ENCODE data around the gene POFUT2.

POFUT2 gene

GRCh38 chr21:45219517-45219916 lies 68.2 kb downstream of the POFUT2 start:
- TF ChIP-seq, protein P1, sequence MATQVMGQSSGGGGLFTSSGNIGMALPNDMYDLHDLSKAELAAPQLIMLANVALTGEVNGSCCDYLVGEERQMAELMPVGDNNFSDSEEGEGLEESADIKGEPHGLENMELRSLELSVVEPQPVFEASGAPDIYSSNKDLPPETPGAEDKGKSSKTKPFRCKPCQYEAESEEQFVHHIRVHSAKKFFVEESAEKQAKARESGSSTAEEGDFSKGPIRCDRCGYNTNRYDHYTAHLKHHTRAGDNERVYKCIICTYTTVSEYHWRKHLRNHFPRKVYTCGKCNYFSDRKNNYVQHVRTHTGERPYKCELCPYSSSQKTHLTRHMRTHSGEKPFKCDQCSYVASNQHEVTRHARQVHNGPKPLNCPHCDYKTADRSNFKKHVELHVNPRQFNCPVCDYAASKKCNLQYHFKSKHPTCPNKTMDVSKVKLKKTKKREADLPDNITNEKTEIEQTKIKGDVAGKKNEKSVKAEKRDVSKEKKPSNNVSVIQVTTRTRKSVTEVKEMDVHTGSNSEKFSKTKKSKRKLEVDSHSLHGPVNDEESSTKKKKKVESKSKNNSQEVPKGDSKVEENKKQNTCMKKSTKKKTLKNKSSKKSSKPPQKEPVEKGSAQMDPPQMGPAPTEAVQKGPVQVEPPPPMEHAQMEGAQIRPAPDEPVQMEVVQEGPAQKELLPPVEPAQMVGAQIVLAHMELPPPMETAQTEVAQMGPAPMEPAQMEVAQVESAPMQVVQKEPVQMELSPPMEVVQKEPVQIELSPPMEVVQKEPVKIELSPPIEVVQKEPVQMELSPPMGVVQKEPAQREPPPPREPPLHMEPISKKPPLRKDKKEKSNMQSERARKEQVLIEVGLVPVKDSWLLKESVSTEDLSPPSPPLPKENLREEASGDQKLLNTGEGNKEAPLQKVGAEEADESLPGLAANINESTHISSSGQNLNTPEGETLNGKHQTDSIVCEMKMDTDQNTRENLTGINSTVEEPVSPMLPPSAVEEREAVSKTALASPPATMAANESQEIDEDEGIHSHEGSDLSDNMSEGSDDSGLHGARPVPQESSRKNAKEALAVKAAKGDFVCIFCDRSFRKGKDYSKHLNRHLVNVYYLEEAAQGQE (IDR thresholded peaks at IDR 0.05; ENCODE audit: insufficient read depth in 1 of 2, low read depth in 2 of 2, low read length in 2 of 2): no peak
- no peak for TF ChIP-seq TAF1 (IDR thresholded peaks at IDR 0.05; ENCODE audit: borderline replicate concordance, insufficient read depth, low read length)
- no peak for TF ChIP-seq FOXP2 (optimal IDR thresholded peaks at IDR 0.05; ENCODE audit: borderline replicate concordance, extremely low read depth, extremely low read length, insufficient read depth)
- no peak for TF ChIP-seq POLR2AphosphoS5 (IDR thresholded peaks at IDR 0.05; ENCODE audit: low read depth, low read length)
- TF ChIP-seq SIN3A (IDR thresholded peaks at IDR 0.05; ENCODE audit: borderline replicate concordance, insufficient read depth, low read length): no peak

GRCh38 chr21:45217010-45217409 lies 70.7 kb downstream of the POFUT2 start:
- no peak for TF ChIP-seq TAF1 (IDR thresholded peaks at IDR 0.05; ENCODE audit: borderline replicate concordance, insufficient read depth, low read length)
- no peak for TF ChIP-seq POLR2AphosphoS5 (IDR thresholded peaks at IDR 0.05; ENCODE audit: low read depth, low read length)
- TF ChIP-seq FOXP2 (optimal IDR thresholded peaks at IDR 0.05; ENCODE audit: borderline replicate concordance, extremely low read depth, extremely low read length, insufficient read depth): no peak
- TF ChIP-seq SIN3A (IDR thresholded peaks at IDR 0.05; ENCODE audit: borderline replicate concordance, insufficient read depth, low read length): no peak
- TF ChIP-seq, protein P1 (IDR thresholded peaks at IDR 0.05; ENCODE audit: insufficient read depth in 1 of 2, low read depth in 2 of 2, low read length in 2 of 2): no peak

GRCh38 chr21:45215213-45215612 lies 72.5 kb downstream of the POFUT2 start:
- TF ChIP-seq SIN3A (IDR thresholded peaks at IDR 0.05; ENCODE audit: borderline replicate concordance, insufficient read depth, low read length) (no peak), POLR2AphosphoS5 (IDR thresholded peaks at IDR 0.05; ENCODE audit: low read depth, low read length) (no peak), TAF1 (IDR thresholded peaks at IDR 0.05; ENCODE audit: borderline replicate concordance, insufficient read depth, low read length) (no peak), FOXP2 (optimal IDR thresholded peaks at IDR 0.05; ENCODE audit: borderline replicate concordance, extremely low read depth, extremely low read length, insufficient read depth) (no peak)
- TF ChIP-seq, protein P1 (IDR thresholded peaks at IDR 0.05; ENCODE audit: insufficient read depth in 1 of 2, low read depth in 2 of 2, low read length in 2 of 2): no peak

Data from PFSK-1 (cell line).